Stimulated activated CD4-positive, alpha-beta T cell treated with anti-CD3 and anti-CD28 coated beads, Interleukin-1b, Interleukin-23, amount 100 ng/mL, for 24 hours (primary cell): ENCODE results near the gene SLC35A3.
"Not testable (repeated sequence)": the region's sequence is repeated elsewhere in the genome, so short reads cannot be mapped to it uniquely, and the experiment has no call there.

ENCODE experiments used
- DNase-seq, 4 experiments: peaks; one replicate each; pipeline ENCODE4 v3.0.0-alpha.2; 2020; ENCODE audit warnings: low read depth in 4 of 4, low spot score in 1 of 4

SLC35A3 gene

DNA sequence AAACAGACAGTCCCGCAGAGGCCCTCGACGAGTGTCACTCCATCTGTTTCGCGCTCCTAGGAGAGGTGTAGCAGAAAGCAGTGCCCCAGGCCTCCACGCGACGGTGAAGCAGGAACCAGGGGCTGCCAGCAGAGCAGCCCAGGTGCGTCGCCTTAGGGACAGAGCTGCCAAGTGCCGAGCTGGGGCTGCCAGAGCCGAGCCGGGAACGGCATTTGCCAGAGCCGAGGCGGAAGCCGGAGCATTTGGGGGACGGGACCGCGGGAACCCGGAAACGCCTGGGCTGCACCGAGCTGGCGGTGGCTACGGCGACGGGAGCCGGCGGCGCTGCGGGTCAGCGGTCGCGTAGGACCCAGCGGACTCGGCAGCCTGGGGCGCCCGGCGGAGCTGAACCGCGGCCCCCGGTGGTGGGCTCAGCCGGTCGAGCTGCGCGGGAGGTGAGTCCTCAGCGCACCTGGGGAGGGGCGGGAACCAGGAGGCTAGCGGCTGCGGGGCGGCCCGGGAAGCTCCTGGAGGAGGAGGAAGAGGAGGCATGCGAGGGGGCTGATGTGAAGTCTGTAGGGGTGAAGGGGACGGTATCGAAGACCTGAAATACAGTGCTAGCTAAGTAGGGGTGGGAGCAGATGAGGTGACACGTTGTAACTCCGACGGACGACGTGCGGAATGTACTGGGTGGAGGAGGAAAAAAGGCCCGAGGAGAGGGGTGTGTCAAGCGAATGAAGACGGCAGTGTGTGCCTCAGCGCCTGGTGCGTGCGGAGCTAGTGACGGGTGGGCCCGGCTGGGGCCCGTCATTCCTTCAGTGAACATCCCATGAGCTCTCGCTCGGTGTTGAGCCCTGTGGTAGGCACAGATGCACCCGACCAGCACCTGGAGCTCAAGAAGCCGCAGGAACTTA, at the start of gene SLC35A3:
Gene SLC35A3, plus strand, starts transcription at position 268 of the 893 bp plus-strand sequence. CDS start 23,559 bp downstream, outside the sequence.
- DNase-seq, result peak; percentile 64 to 75 (median 70)

DNA sequence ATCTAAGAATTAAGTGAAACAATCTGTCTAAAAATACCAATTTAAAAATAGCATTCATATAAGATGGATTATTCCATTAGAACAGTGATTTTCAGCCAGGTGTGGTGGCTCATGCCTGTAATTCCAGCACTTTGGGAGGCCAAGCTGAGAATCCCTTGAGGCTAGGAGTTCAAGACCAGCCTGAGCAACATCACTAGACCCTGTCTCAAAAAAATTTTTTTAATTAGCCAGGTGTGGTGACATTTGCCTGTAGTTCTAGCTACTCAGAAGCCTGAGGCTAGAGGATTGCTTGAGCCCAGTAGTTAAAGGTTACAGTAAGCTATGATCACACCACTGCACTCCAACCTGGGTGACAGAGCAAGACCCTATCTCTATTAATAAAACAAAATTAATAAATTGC, 35.0 kb upstream of the SLC35A3 start:
- DNase-seq, result no peak

DNA sequence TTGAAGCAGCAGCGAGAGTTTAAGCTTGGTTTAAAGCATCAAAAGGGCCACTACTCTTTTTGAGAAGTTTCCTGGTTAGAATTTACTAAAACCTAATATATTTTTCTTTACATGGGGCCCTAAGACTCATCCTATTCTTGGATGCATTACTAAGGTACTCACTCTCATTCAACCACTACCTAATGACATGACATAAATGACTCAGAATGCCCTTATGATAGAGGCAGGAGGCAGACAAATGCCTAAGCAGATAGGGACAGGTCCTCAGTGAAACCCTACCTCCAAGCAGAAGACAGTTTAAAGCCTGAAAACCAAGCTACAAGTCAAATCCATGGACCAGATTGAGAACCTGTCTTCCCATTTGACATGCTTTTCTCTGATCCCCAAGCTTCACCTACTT, 34.3 kb upstream of the SLC35A3 start:
- no peak for DNase-seq

DNA sequence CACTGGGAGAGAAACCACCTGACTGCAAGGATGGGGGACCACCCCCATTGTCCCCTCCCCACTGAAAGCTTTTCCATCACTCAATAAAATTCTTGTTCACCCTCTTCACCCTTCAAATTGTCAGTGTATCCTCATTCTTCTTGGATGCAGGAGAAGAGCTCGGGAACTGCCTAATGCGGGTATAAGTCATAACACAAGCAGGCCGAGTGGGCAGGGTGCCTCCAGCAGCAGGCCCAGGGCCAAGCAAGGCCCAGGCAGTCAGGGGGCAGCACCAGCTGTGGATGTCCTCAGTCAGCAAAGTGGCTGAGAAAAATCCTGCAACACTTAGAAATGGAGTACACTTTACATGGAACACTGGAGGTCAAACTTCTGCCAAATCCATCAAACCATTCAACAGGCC, 33.7 kb upstream of the SLC35A3 start:
- DNase-seq, result no peak

DNA sequence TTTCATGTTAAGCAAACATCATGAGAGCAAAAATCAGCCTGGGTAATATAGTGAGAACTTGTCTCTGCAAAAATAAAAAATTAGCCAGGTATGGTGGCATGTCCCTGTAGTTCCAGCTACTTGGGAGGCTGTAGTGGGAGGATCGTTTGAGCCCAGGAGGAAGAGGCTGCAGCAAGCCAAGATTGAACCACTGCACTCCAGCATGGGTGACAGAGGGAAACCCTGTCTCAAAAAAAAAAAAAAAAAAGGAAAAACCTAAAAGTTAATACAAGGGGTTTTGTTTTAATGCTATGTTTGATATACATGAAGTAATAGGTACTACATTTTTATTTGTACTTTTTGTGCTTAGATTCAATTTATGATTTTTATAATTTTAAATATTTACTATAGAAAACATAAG, 27.1 kb upstream of the SLC35A3 start:
- DNase-seq, result no peak

DNA sequence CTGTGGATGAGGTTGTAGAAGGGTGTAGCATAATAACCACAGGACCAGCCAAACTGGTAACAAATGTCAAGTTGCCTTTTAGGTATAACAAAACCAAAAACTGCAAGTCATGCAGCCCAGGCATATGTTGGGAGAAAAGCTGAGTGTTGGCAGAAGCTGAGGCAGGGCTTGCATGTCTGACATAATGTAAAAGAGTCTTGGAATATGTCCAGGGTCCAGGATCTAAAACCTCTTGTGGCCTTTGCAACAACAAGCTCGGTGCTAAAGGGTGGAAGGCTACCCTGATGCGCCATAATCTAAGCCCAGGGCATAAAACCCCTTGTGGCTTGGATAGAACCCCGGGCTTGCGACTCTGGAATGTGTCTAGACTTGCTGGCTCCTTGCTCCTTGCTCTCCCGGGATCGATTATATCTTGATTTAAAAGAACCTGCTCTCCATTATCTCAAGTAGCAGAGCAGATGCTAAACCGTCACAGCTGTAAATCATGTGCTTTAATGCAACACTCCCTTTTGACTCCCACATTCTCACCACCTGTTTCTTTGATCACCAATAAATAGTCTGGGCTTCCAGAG, 26.5 kb upstream of the SLC35A3 start:
- no peak for DNase-seq

DNA sequence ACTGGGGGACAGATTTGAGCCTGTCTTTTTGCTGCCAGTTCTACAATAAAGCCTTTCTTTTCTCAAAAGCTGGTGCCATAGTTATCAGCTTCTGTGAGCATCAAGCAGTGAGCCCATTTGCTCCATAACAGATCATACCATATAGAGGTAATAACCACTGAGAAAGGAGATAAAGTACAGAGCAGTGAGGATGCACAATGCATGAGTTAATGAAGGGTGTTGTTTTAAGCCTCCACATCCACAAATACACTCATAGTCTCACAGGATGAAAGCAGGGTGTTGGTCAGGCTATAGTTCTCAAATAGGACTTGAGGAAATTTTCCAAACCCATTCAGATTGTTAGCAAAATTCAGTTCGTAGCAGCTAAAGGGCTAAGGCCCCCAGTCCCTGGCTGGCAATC, 25.6 kb upstream of the SLC35A3 start:
- DNase-seq, result no peak

DNA sequence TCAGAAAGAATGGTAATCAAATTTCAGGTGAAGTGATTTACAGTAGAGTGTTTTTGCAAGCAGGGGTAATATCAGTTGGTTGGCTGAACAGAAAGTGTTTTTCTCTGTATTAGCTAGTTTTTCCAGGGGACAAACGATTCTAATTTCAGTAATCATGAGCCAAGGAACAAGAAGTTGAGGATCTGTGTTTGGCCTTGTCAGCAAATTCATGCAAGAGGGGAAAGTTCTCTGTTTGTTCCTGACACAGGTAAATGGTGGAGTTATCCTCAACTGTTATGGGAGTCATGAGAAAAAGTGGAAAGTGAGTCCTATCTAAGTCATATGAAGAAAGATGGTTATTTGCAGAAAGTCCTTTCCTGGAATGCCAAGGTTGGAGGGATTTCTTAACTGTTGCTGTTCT, 24.6 kb upstream of the SLC35A3 start:
- no peak for DNase-seq

DNA sequence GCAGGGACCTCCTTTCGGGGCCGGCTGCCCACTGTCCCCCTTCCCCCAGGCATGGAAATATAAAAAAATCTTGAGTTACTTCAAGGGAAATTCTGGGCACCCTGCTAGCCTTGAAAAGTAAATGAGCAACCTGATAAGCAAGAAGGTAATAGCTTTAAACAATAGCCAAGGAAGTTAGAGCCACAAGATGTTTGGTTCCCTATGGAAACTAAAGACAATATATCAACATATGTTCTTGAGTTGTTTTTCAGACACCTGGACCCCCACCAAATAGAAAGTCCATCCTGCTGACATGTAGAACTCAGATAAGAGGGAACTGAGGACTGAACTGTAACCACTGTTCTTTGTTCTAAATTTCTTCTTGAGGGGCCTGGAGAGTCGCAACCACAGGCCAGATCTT, 19.3 kb upstream of the SLC35A3 start:
- no peak for DNase-seq

DNA sequence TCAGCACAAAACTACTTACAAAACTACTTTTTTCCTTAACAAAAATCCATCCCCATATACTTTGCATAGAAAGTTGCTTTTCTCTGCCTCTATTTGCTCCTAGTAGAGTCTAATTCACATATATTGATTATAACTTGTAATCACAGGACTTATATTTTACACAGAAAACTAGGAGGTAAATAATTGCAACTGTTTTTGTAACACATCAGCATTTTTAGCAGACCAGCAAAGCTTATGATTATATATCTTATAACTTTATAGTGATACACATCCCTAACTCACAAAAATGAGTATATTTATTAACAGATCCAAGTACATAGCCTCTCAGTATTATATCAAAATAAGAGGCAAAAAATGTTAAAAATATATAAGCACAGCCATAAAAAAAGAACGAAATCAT, 17.3 kb upstream of the SLC35A3 start:
- DNase-seq, result no peak

DNA sequence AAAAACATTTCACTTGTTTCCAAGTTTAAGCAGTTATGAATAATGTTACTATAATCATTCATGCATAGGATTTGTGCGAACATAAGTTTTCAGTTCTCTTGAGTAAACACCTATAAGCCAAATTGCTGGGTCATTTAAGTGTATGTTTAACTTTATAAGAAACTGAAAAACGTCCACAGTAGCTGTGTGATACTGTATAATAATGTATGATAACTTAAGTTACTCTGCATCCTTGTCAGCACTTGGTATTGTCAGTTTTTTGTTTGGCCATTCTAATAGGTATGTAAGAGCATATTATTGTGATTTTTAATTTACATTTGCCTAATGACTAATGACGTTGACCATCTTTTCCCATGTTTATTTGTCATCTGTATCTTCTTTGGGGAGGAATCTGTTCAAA, 14.4 kb upstream of the SLC35A3 start:
- no peak for DNase-seq

DNA sequence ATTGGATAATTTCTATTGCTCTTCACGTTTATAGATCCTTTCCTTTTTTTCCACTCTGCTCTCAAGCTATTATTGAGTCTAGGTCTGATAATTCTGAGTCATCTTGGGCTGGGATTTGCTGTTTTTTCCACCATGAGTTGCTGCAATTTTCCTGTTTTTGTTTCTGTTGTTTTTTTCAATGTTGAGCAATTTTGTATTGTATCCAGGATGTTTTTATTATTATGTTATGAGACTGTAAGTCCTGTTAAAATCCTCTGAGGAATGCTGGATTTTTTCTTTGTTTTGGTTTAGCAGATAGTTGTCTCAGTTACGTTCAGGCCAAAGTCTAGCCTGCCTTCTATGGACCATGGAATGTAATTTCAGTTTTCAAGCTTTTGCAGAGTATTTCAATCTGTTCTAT, 13.0 kb upstream of the SLC35A3 start:
- no peak for DNase-seq

DNA sequence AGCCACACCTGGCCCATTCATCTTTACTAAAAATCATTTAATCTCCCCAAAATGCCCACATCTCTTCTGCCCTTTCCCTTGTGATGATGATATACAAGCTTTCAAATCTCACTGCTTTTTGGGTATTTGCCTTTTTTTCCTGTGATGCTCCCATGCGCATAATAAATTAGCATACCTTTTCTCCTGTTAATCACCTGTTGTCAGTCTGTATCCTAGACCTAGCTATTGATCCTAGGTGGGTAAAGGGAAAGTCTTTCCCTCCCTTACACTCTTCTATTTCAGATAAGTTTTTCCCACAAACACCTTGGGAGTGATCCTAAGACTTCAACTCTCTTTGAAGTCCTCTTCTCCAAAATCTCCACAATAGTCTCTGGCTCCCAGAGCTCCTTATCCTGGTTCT, 12.0 kb upstream of the SLC35A3 start:
- DNase-seq, result no peak

DNA sequence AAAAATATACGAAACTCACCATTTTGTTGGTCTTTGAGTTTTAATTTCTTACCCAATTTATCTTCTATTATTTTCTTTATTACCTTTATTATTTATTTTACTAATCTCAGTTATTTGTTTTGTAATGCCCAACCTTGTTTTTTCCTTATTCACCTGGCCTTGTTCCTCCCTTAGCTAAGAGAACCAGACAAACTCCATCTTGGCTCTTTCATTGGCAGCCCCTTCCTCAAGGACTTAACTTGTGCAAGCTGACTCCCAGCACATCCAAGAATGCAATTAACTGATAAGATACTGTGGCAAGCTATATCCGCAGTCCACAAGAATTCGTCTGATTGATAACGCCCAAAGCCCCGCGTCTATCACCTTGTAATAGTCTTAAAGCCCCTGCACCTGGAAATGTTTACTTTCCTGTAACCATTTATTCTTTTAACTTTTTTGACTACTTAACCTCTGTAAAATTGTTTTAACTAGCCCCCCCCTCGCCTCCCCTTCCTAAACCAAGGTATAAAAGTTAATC, 10.5 kb upstream of the SLC35A3 start:
- DNase-seq, result not testable (repeated sequence)

DNA sequence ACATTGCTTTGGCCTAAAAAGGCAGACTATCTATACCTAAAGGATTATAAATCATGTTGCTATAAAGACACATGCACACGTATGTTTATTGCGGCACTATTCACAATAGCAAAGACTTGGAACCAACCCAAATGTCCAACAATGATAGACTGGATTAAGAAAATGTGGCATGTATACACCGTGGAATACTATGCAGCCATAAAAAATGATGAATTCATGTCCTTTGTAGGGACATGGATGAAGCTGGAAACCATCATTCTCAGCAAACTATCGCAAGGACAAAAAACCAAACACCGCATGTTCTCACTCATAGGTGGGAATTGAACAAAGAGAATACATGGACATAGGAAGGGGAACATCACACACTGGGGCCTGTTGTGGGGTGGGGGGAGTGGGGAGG, 9.5 kb upstream of the SLC35A3 start:
- DNase-seq, result not testable (repeated sequence)

DNA sequence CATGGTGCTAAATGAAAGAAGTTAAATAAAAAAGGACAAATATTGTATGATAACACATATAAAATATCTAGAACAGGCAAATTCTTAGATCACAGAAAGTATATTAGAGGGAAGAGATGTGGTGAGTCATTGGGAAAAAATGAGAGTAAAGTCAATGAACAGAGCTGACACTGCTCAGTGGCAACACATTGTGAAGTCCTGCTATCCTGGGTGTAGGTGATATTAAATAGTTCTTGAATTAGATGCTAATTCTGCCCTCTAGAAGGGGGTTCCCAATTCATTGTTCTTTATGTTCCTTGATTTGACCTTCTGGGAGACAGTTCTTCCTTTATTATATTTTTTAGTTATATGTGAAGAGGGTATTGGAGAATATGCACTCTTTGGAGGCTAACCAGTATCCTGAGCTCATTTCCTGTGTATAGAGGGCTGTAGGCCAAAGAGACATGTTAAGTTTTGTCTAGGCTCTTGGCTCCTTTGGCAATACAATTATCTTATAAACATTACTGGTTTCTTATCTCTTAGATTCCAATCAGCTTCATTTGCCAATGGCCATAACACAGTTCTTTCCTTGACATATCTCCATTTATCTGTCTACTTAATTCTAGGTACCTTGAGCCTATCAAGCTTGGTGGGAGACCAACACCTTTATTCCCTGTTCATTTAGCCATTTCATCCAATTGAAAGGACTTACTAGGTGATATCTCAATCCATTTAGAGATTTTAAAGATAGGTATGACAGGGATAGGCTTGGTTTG, 6.6 kb upstream of the SLC35A3 start:
- no peak for DNase-seq

DNA sequence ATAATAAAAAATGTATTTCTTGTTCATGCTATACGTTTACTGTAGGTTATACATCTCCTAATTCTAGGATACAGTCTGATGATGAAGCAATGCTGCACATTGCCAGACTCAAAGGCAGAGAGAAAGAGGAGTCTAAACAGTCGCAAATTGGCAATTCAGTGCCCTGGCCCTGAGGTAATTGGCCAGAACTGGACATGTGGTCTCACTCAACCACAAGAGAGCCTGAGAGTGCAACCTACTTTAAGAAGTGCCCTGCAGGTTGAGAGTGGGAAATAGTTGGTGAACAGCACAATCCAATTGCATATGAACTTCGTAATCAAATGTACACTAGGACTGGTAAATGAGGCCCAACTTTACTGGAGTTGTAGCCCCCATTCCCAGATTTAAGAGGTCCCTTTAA, 5.0 kb upstream of the SLC35A3 start:
- no peak for DNase-seq

DNA sequence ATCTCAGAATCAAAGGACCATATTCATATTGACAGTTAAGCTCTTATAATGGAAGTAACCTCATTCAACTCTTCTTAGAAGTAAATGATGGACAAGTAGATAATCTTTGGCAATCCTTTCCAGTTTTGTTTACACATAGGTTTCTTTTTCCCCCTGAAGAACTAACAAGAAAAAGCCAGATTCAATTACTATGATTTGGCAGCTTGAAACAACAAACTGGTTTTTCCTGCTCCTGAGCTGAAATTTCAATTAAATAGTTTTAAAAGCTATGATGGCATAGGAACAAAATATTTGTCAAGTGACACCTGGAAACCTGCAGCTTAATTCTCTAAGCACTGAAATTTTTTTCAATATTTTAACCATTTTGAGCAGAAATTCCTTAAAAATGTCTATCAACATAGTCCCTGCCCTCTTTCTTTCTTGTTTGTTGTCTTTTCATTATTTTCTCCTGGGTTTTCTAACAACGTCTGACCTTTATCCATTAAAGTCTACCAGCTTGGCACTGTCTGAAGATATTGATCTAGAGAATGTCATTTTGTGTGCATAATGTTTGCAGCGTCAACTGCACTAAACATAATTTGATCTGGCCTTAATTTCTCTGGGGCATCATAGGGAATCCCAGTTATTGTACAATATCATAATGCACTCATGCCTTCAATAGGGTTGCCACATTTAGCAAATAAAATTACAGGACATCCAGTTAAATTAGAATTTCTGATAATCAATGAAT, 4.0 kb upstream of the SLC35A3 start:
- DNase-seq, result no peak

DNA sequence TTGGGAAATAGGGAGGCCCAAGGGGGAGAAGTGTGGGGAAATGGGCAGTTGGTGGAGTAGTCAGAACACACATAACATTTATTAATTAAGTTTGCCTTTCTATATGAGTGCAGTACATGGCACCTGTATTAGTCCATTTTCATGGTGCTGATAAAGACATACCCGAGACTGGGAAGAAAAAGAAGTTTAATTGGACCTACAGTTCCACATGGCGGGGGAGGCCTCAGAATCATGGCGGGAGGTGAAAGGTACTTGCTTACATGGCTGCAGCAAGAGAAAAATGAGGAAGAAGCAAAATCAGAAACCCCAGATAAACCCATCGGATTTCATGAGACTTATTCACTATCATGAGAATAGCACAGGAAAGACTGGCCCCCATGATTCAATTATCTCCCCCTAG, 1.6 kb upstream of the SLC35A3 start:
- no peak for DNase-seq

DNA sequence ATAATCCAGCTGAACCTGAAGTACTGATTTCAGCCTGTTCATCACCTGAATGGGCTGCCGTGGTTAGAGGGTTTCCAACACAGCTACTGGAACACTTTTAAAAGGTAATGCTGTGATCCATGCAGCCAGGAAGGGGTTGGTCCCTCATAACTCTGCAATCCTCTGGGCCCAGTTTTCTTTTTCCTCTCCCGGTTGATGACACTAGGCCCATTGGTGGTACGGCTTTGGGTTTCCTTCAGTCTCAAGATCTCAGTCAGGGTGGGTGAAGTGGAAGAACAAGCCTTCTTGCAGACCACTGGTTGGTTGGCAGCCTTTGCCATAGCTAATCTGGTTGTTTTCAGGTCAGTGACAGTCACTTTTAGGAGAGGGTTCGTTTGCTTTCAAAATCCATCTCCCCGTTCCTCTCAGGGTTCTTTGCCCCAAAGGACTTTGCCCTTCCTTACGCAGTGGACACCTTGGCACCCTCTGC, 502 bp upstream of the SLC35A3 start:
- DNase-seq, result no peak

DNA sequence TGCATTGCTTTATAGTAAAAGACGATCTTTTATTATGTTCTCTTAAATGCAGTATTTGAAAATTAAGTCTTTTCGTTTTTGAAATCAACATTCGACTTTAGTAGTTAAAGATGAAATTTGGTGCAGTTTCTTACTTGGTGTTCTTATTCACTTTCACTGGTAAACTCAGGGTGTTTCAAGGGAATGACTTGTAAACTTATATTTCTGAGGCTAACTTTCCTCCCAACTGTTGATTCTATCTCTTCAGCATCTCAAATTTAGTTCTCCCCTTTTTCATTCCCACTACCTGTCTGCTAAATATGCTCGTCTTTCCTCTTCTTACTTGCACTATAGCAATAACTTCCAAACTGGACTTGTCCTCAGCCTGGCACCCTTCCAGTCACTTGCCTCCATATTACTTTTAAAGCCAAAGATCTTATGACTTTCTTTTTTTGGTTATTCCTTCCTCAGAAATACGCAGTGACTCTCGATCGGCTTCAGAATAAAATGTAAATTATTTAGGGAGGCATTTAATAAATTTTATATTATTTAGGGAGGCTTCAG, 988 bp downstream of the SLC35A3 start:
- no peak for DNase-seq
